K562 (cell line): ENCODE measurements around the gene FES. TPM values are rescaled to one million over a fixed set of nuclear protein-coding genes. Genes with fewer than 3 reads are reported as not detected.

Experiments used
- BCLAF1 ChIP-seq, 2 experiments: fragments of 450-650 bp in 1 of 2; IDR thresholded peaks; 2 replicates each; pipeline ENCODE4 v1.6.1; 2011 to 2017; ENCODE audit warnings: low read depth in 2 of 2, antibody characterized with exemption in 1 of 2, borderline replicate concordance in 1 of 2, low read length in 1 of 2, mild to moderate bottlenecking in 1 of 2, mixed read lengths in 1 of 2; ENCODE audit not compliant: control insufficient read depth in 1 of 2
- CREM ChIP-seq: IDR thresholded peaks from 2 replicates; pipeline ENCODE4 v1.6.1; 2014; ENCODE audit warnings: antibody characterized with exemption, low read depth
- FOXJ3 ChIP-seq: sonication (generic); formaldehyde crosslinking; IDR thresholded peaks from 2 replicates; pipeline ENCODE4 v1.4.0; 2020; ENCODE audit warnings: mild to moderate bottlenecking, missing genetic modification reagents
- MLLT1 ChIP-seq, 2 experiments: fragments of 450-650 bp; IDR thresholded peaks; 2 replicates each; pipeline ENCODE4 v1.6.1; 2016
- SMAD2 ChIP-seq: fragments of 150-350 bp; IDR thresholded peaks from 2 replicates; pipeline ENCODE4 v1.6.1; 2014; ENCODE audit warnings: low read depth, mild to moderate bottlenecking, low read length
- XRCC5 ChIP-seq: fragments of 200-400 bp; formaldehyde crosslinking; IDR thresholded peaks from 2 replicates; pipeline ENCODE4 v1.6.1; 2017; ENCODE audit warnings: low read depth, mild to moderate bottlenecking, low read length
- ZNF584 ChIP-seq: fragments of 200-800 bp; sonication (Bioruptor generic); IDR thresholded peaks from 2 replicates; pipeline ENCODE4 v1.6.1; 2016; ENCODE audit warnings: low read depth, mild to moderate bottlenecking, missing genetic modification characterization, missing compliant biosample characterization
- ZNF778 ChIP-seq: fragments of 450-650 bp; formaldehyde crosslinking; IDR thresholded peaks from 2 replicates; pipeline ENCODE4 v1.4.0; 2020; ENCODE audit warnings: mild to moderate bottlenecking, moderate library complexity
- polyA plus RNA-seq, 8 experiments: library from polyadenylated mRNA; depleted of rRNA in 4 of 8; stranded (reverse) in 5 of 8; unstranded in 3 of 8; fragments of >200 nt; fragmentation: Nextera tagmentation in 2 of 8; fragmentation: Illumina TruSeq in 1 of 8; extraction: Ambion mirVana in 2 of 8; extraction: Trizol in 1 of 8; gene quantifications; 2 replicates each; pipeline versions ENCODE4 v1.2.1 to v1.2.3, GENCODE V29; 2011 to 2014; ENCODE audit warnings: inconsistent platforms in 1 of 8, missing spikeins in 1 of 8
- total RNA-seq, 7 experiments: library from RNA; depleted of rRNA in 6 of 7; stranded (reverse); fragments of >200 nt in 6 of 7; fragmentation: Illumina TruSeq in 2 of 7; extraction: Trizol in 2 of 7; gene quantifications; 2 replicates each; pipeline versions ENCODE4 v1.2.1 to v1.2.3, GENCODE V29; 2011 to 2021; ENCODE audit warnings: low replicate concordance in 1 of 7
- TF ChIP-seq, protein P1 (sequence below), 2 experiments: fragments of 450-650 bp in 1 of 2; sonication (generic) in 1 of 2; formaldehyde crosslinking in 1 of 2; IDR thresholded peaks; 2 replicates each; pipeline versions ENCODE4 v1.7.1 to v1.9.0; 2016 to 2022; ENCODE audit warnings: inconsistent platforms in 1 of 2, mild to moderate bottlenecking in 1 of 2, missing genetic modification reagents in 1 of 2
- TF ChIP-seq, protein P2 (sequence below): fragments of 450-650 bp; IDR thresholded peaks from 2 replicates; pipeline ENCODE4 v1.6.1; 2016; ENCODE audit warnings: missing biosample characterization, missing genetic modification characterization

Gene FES
- total and polyA plus RNA-seq, 9 of the 15 experiments (the other 6 are each of a cell fraction or from before 2014, with no cell fraction given), result 0.38 to 2.6 (median 0.82) TPM

GRCh38 chr15:90934949-90935751 is 50.8 kb downstream of the FES start, which contains the start of gene UNC45A (continued):
- TF ChIP-seq, protein P1, sequence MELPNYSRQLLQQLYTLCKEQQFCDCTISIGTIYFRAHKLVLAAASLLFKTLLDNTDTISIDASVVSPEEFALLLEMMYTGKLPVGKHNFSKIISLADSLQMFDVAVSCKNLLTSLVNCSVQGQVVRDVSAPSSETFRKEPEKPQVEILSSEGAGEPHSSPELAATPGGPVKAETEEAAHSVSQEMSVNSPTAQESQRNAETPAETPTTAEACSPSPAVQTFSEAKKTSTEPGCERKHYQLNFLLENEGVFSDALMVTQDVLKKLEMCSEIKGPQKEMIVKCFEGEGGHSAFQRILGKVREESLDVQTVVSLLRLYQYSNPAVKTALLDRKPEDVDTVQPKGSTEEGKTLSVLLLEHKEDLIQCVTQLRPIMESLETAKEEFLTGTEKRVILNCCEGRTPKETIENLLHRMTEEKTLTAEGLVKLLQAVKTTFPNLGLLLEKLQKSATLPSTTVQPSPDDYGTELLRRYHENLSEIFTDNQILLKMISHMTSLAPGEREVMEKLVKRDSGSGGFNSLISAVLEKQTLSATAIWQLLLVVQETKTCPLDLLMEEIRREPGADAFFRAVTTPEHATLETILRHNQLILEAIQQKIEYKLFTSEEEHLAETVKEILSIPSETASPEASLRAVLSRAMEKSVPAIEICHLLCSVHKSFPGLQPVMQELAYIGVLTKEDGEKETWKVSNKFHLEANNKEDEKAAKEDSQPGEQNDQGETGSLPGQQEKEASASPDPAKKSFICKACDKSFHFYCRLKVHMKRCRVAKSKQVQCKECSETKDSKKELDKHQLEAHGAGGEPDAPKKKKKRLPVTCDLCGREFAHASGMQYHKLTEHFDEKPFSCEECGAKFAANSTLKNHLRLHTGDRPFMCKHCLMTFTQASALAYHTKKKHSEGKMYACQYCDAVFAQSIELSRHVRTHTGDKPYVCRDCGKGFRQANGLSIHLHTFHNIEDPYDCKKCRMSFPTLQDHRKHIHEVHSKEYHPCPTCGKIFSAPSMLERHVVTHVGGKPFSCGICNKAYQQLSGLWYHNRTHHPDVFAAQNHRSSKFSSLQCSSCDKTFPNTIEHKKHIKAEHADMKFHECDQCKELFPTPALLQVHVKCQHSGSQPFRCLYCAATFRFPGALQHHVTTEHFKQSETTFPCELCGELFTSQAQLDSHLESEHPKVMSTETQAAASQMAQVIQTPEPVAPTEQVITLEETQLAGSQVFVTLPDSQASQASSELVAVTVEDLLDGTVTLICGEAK (IDR thresholded peaks at IDR 0.05), result 0 out of 2 replicates have a peak, but pooled peaks have one; percentile 25
- TF ChIP-seq, protein P1 (CRISPR knock-in tag; IDR thresholded peaks at IDR 0.05), result no peak
- no peak for TF ChIP-seq MLLT1 (IDR thresholded peaks at IDR 0.05)
- TF ChIP-seq CREM, result no peak
- TF ChIP-seq BCLAF1 (IDR thresholded peaks at IDR 0.05; ENCODE audit: borderline replicate concordance in 1 of 2, control insufficient read depth in 1 of 2, low read depth in 2 of 2, low read length in 1 of 2), result no peak
- no peak for TF ChIP-seq XRCC5
- no peak for TF ChIP-seq FOXJ3 (CRISPR knock-in tag)
- no peak for TF ChIP-seq ZNF584 (CRISPR knock-in tag)
- no peak for TF ChIP-seq SMAD2
- TF ChIP-seq ZNF778, result no peak
- TF ChIP-seq, protein P2, sequence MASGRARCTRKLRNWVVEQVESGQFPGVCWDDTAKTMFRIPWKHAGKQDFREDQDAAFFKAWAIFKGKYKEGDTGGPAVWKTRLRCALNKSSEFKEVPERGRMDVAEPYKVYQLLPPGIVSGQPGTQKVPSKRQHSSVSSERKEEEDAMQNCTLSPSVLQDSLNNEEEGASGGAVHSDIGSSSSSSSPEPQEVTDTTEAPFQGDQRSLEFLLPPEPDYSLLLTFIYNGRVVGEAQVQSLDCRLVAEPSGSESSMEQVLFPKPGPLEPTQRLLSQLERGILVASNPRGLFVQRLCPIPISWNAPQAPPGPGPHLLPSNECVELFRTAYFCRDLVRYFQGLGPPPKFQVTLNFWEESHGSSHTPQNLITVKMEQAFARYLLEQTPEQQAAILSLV (tag), result no peak
